GM12873 (cell line): ENCODE results near the gene C1QTNF7.

Experiments used
- CTCF ChIP-seq: IDR thresholded peaks from 2 replicates; pipeline ENCODE4 v1.5.1; 2012; ENCODE audit warnings: low read depth, mild to moderate bottlenecking, moderate library complexity, low read length, control low read depth; ENCODE audit not compliant: insufficient read depth; ENCODE audit errors: missing control alignments

The C1QTNF7 gene

GRCh38 chr4:15425520-15425919, 2.3 kb upstream of the C1QTNF7 start:
- TF ChIP-seq CTCF, result no peak

GRCh38 chr4:15427161-15427560, 672 bp upstream of the C1QTNF7 start:
- TF ChIP-seq CTCF, result no peak

- no peak for TF ChIP-seq CTCF
These were observed 778 bp downstream of the C1QTNF7 start for GRCh38 chr4:15428611-15429010.

GRCh38 chr4:15434091-15434490, 6.3 kb downstream of the C1QTNF7 start:
- TF ChIP-seq CTCF, result no peak

GRCh38 chr4:15434676-15435075, 6.8 kb downstream of the C1QTNF7 start:
- no peak for TF ChIP-seq CTCF

GRCh38 chr4:15436513-15436912, 8.7 kb downstream of the C1QTNF7 start:
- TF ChIP-seq CTCF, result no peak

GRCh38 chr4:15438939-15439524, 11.2 kb downstream of the C1QTNF7 start:
- TF ChIP-seq CTCF, result no peak
